HepG2 (cell line): ENCODE results near the gene IL27RA. TPM values are rescaled to one million over a fixed set of nuclear protein-coding genes. Genes with fewer than 3 reads are reported as not detected.
A peak's percentile ranks its signal among the peaks of the same experiment; 100 is the strongest.

Experiments
- AGO2 ChIP-seq: fragments of 200-400 bp; formaldehyde crosslinking; optimal IDR thresholded peaks from 2 replicates; pipeline ENCODE3; 2017; ENCODE audit warnings: mild to moderate bottlenecking, low read depth, low read length, moderate library complexity
- ATF4 ChIP-seq, 2 experiments: fragments of 450-650 bp in 1 of 2; sonication (generic) in 1 of 2; formaldehyde crosslinking; IDR thresholded peaks; 2 replicates each; pipeline versions ENCODE4 v1.5.0 to v1.8.0; 2020 to 2022; ENCODE audit warnings: mild to moderate bottlenecking in 1 of 2, missing genetic modification reagents in 1 of 2
- CAMTA2 ChIP-seq: sonication (generic); formaldehyde crosslinking; IDR thresholded peaks from 2 replicates; pipeline ENCODE4 v1.4.0; 2020; ENCODE audit warnings: mild to moderate bottlenecking, missing genetic modification reagents, borderline replicate concordance
- CSRNP1 ChIP-seq: sonication (generic); formaldehyde crosslinking; IDR thresholded peaks from 2 replicates; pipeline ENCODE4 v1.8.1; 2023; ENCODE audit warnings: mild to moderate bottlenecking, missing genetic modification reagents
- HOXA9 ChIP-seq: sonication (generic); formaldehyde crosslinking; IDR thresholded peaks from 2 replicates; pipeline ENCODE4 v1.8.1; 2022; ENCODE audit warnings: missing genetic modification reagents, mild to moderate bottlenecking, moderate library complexity, borderline replicate concordance
- PRPF4 ChIP-seq: fragments of 200-400 bp; formaldehyde crosslinking; IDR thresholded peaks from 2 replicates; pipeline ENCODE4 v1.6.1; 2016; ENCODE audit warnings: low read length, low read depth; ENCODE audit not compliant: poor library complexity, severe bottlenecking
- REPIN1 ChIP-seq: sonication (generic); formaldehyde crosslinking; IDR thresholded peaks from 2 replicates; pipeline ENCODE4 v1.8.0; 2022; ENCODE audit warnings: missing genetic modification reagents, low read depth, mild to moderate bottlenecking, borderline replicate concordance
- SIN3B ChIP-seq: fragments of 150-350 bp; IDR thresholded peaks from 2 replicates; pipeline ENCODE4 v1.6.1; 2014; ENCODE audit warnings: low read length
- SSRP1 ChIP-seq: IDR thresholded peaks from 2 replicates; pipeline ENCODE4 v1.6.1; 2016; ENCODE audit warnings: control low read depth
- THYN1 ChIP-seq: sonication (generic); formaldehyde crosslinking; IDR thresholded peaks from 2 replicates; pipeline ENCODE4 v1.8.1; 2023; ENCODE audit warnings: low read depth, mild to moderate bottlenecking, moderate library complexity, missing genetic modification reagents, borderline replicate concordance
- ZNF205 ChIP-seq: IDR thresholded peaks from 2 replicates; pipeline ENCODE4 v1.6.1; 2018; ENCODE audit warnings: missing biosample characterization, missing genetic modification reagents
- ZNF235 ChIP-seq: sonication (generic); formaldehyde crosslinking; IDR thresholded peaks from 2 replicates; pipeline ENCODE4 v1.8.1; 2023; ENCODE audit warnings: mild to moderate bottlenecking, missing genetic modification reagents, borderline replicate concordance
- ZNF253 ChIP-seq: sonication (generic); formaldehyde crosslinking; IDR thresholded peaks from 2 replicates; pipeline ENCODE4 v1.8.0; 2022; ENCODE audit warnings: mild to moderate bottlenecking, missing genetic modification reagents, borderline replicate concordance
- ZNF276 ChIP-seq: sonication (generic); formaldehyde crosslinking; IDR thresholded peaks from 2 replicates; pipeline ENCODE4 v1.4.0; 2020; ENCODE audit warnings: mild to moderate bottlenecking, low read depth, missing genetic modification reagents
- ZNF280D ChIP-seq: sonication (generic); formaldehyde crosslinking; IDR thresholded peaks from 2 replicates; pipeline ENCODE4 v1.5.1; 2020; ENCODE audit warnings: mild to moderate bottlenecking, missing genetic modification reagents
- ZNF710 ChIP-seq: sonication (generic); formaldehyde crosslinking; IDR thresholded peaks from 2 replicates; pipeline ENCODE4 v1.5.0; 2020; ENCODE audit warnings: mild to moderate bottlenecking, missing genetic modification reagents, borderline replicate concordance
- ZZZ3 ChIP-seq: sonication (generic); formaldehyde crosslinking; IDR thresholded peaks from 2 replicates; pipeline ENCODE4 v1.4.0; 2020; ENCODE audit warnings: missing genetic modification reagents, mild to moderate bottlenecking, borderline replicate concordance
- polyA plus RNA-seq, 8 experiments: library from polyadenylated mRNA; depleted of rRNA in 3 of 8; stranded (reverse) in 7 of 8; unstranded in 1 of 8; fragments of >200 nt; fragmentation: Illumina TruSeq in 4 of 8; extraction: Trizol in 4 of 8; gene quantifications; 2 replicates each; pipeline versions ENCODE4 v1.2.1 to v1.2.3, GENCODE V29; 2011 to 2016; ENCODE audit warnings: low read depth in 4 of 8, missing spikeins in 1 of 8, mixed read lengths in 1 of 8; ENCODE audit not compliant: insufficient read depth in 1 of 8
- total RNA-seq, 5 experiments: library from RNA; depleted of rRNA; stranded (reverse); fragments of >200 nt; fragmentation: Illumina TruSeq; extraction: Trizol; gene quantifications; 2 replicates each; pipeline ENCODE4 v1.2.3, GENCODE V29; 2016; ENCODE audit warnings: low read depth in 1 of 5

The IL27RA gene
- total and polyA plus RNA-seq, 2 of the 13 experiments (the other 11 are each of a cell fraction or from before 2014, with no cell fraction given) = 3.5 to 8.1 TPM

- TF ChIP-seq CSRNP1 (CRISPR knock-in tag) (0 out of 2 replicates have a peak, but pooled peaks have one; percentile 67), ZNF710 (0 out of 2 replicates have a peak, but pooled peaks have one; percentile 50), ZNF205 (CRISPR knock-in tag) (no peak; the same call in 1 of the 2 replicates), THYN1 (no peak), ZZZ3 (CRISPR knock-in tag) (no peak), SSRP1 (CRISPR knock-in tag) (no peak), CAMTA2 (CRISPR knock-in tag) (no peak), PRPF4 (no peak), SIN3B (peak; percentile 42; the same call in 1 of the 2 replicates), ZNF235 (CRISPR knock-in tag) (no peak; the same call in 1 of the 2 replicates), AGO2 (peak; percentile 52), ZNF253 (CRISPR knock-in tag) (no peak), ZNF280D (peak; percentile 45; the same call in 1 of the 2 replicates), REPIN1 (CRISPR knock-in tag) (peak; percentile 70), HOXA9 (CRISPR knock-in tag) (no peak), ATF4 (CRISPR knock-in tag; IDR thresholded peaks at IDR 0.05) (peak in 1 of 2 experiments; percentile 53; a peak in 1 of 4 replicates), ZNF276 (CRISPR knock-in tag) (no peak)
These were observed 24.6 kb upstream of the IL27RA start (continued) for GRCh38 chr19:14006766-14007562.
